SK-N-SH (cell line): ENCODE measurements around the gene TFAP2E. TPM values are rescaled to one million over a fixed set of nuclear protein-coding genes. Genes with fewer than 3 reads are reported as not detected.

Source experiments
- CTCF ChIA-PET: fragments of 300-600, 350-600 bp; formaldehyde crosslinking; extraction: SDS; loops from one replicate; lab custom pipeline; 2021; lab: Yijun Ruan, JAX
- POLR2A ChIA-PET: fragments of 350-600 bp; sonication (Branson Sonifier 250); formaldehyde crosslinking; extraction: SDS; loops from one replicate; lab custom pipeline; 2020; ENCODE audit warnings: antibody characterized with exemption, inconsistent platforms; lab: Yijun Ruan, JAX
- DNase-seq: peaks from one replicate; pipeline ENCODE4 v3.0.0; 2012
- H2AFZ ChIP-seq: fragments of 200-600 bp; sonication (generic); 2 replicates; pipeline ENCODE4 v1.8.1; 2016; ENCODE audit warnings: antibody characterized with exemption, mild to moderate bottlenecking, low read depth
- H3F3A ChIP-seq: fragments of 200-600 bp; sonication (generic); replicated peaks from 2 replicates; pipeline ENCODE3; 2016; ENCODE audit warnings: antibody characterized with exemption, mild to moderate bottlenecking; ENCODE audit not compliant: insufficient read depth
- H3K27ac ChIP-seq, 2 experiments: fragments of 200-500 bp in 1 of 2; fragments of 200-600 bp in 1 of 2; sonication (Bioruptor generic) in 1 of 2; sonication (generic), shearing (Covaris generic) in 1 of 2; 2 replicates each; pipeline versions ENCODE4 v1.5.1 to v1.6.1; 2014 to 2016; ENCODE audit warnings: low read depth in 2 of 2, inconsistent platforms in 1 of 2, low read length in 1 of 2, mild to moderate bottlenecking in 1 of 2, mixed read lengths in 1 of 2
- H3K27me3 ChIP-seq: fragments of 200-600 bp; sonication (generic), shearing (Covaris generic); 2 replicates; pipeline ENCODE4 v1.6.1; 2016; ENCODE audit warnings: mixed run types; ENCODE audit not compliant: insufficient read depth
- H3K36me3 ChIP-seq, 2 experiments: fragments of 200-500 bp in 1 of 2; fragments of 200-600 bp in 1 of 2; sonication (Bioruptor generic) in 1 of 2; sonication (generic) in 1 of 2; replicated peaks in 1 of 2; 2 replicates each; pipeline versions ENCODE3 to v1.5.1; 2014 to 2016; ENCODE audit warnings: low read length in 1 of 2, mild to moderate bottlenecking in 1 of 2; ENCODE audit not compliant: insufficient read depth in 2 of 2, control insufficient read depth in 1 of 2
- H3K4me1 ChIP-seq, 2 experiments: fragments of 200-500 bp in 1 of 2; fragments of 200-600 bp in 1 of 2; sonication (Bioruptor generic) in 1 of 2; sonication (generic), shearing (Covaris generic) in 1 of 2; 2 replicates each; pipeline versions ENCODE4 v1.5.1 to v1.6.1; 2014 to 2016; ENCODE audit warnings: low read depth in 1 of 2, low read length in 1 of 2, mixed run types in 1 of 2; ENCODE audit not compliant: insufficient read depth in 2 of 2, control insufficient read depth in 1 of 2
- H3K4me2 ChIP-seq: fragments of 200-600 bp; sonication (generic), shearing (Covaris generic); 2 replicates; pipeline ENCODE4 v1.6.1; 2017; ENCODE audit warnings: mixed run types
- H3K4me3 ChIP-seq, 2 experiments: fragments of 200-500 bp in 1 of 2; fragments of 200-600 bp in 1 of 2; sonication (Bioruptor generic) in 1 of 2; sonication (generic), shearing (Covaris generic) in 1 of 2; 2 replicates each; pipeline versions ENCODE4 v1.5.1 to v1.8.1; 2014 to 2016; ENCODE audit warnings: low read depth in 2 of 2, inconsistent platforms in 1 of 2, low read length in 1 of 2, mild to moderate bottlenecking in 1 of 2, mixed read lengths in 1 of 2, moderate library complexity in 1 of 2
- H3K79me2 ChIP-seq: fragments of 200-600 bp; sonication (generic); 2 replicates; pipeline ENCODE4 v1.8.1; 2017; ENCODE audit warnings: mild to moderate bottlenecking; ENCODE audit not compliant: insufficient read depth
- H3K9ac ChIP-seq: fragments of 200-600 bp; sonication (generic); 2 replicates; pipeline ENCODE4 v1.6.1; 2017; ENCODE audit warnings: mixed run types
- H3K9me2 ChIP-seq: fragments of 200-600 bp; sonication (generic); 2 replicates; pipeline ENCODE4 v1.6.1; 2017; ENCODE audit warnings: mixed run types
- H3K9me3 ChIP-seq: fragments of 200-600 bp; sonication (generic); 2 replicates; pipeline ENCODE4 v1.6.1; 2017; ENCODE audit warnings: mixed run types, mild to moderate bottlenecking, moderate library complexity
- H4K20me1 ChIP-seq: fragments of 200-600 bp; sonication (generic); 2 replicates; pipeline ENCODE4 v1.6.1; 2017; ENCODE audit warnings: mild to moderate bottlenecking, mixed run types; ENCODE audit not compliant: insufficient read depth
- ELF1 ChIP-seq: IDR thresholded peaks from 2 replicates; pipeline ENCODE4 v1.4.0; 2012
- FOSL2 ChIP-seq: IDR thresholded peaks from 2 replicates; pipeline ENCODE4 v1.4.0; 2012; ENCODE audit warnings: low read depth, mild to moderate bottlenecking, moderate library complexity, borderline replicate concordance
- GATA2 ChIP-seq: sonication (generic); formaldehyde crosslinking; IDR thresholded peaks from 2 replicates; pipeline ENCODE4 v1.5.0; 2020; ENCODE audit warnings: mild to moderate bottlenecking, missing genetic modification reagents
- JUND ChIP-seq: IDR thresholded peaks from 2 replicates; pipeline ENCODE4 v1.4.0; 2012
- MEF2A ChIP-seq: IDR thresholded peaks from 2 replicates; pipeline ENCODE4 v1.4.0; 2012; ENCODE audit warnings: low read depth, borderline replicate concordance
- NFIC ChIP-seq: IDR thresholded peaks from 2 replicates; pipeline ENCODE4 v1.4.0; 2012; ENCODE audit warnings: borderline replicate concordance
- NRF1 ChIP-seq: IDR thresholded peaks from 2 replicates; pipeline ENCODE4 v1.6.1; 2012; ENCODE audit warnings: low read depth, mild to moderate bottlenecking, low read length
- RAD21 ChIP-seq: IDR thresholded peaks from 2 replicates; pipeline ENCODE4 v1.6.1; 2012; ENCODE audit warnings: mild to moderate bottlenecking, low read length
- RCOR1 ChIP-seq: fragments of 150-350 bp; IDR thresholded peaks from 2 replicates; pipeline ENCODE4 v1.6.1; 2017; ENCODE audit warnings: antibody characterized with exemption, low read length
- RXRA ChIP-seq: IDR thresholded peaks from 2 replicates; pipeline ENCODE4 v1.4.0; 2012; ENCODE audit warnings: low read depth, mild to moderate bottlenecking, borderline replicate concordance
- TCF12 ChIP-seq: IDR thresholded peaks from 2 replicates; pipeline ENCODE4 v1.4.0; 2012
- TEAD4 ChIP-seq: IDR thresholded peaks from 2 replicates; pipeline ENCODE4 v1.4.0; 2012; ENCODE audit warnings: mild to moderate bottlenecking, borderline replicate concordance; ENCODE audit not compliant: insufficient read depth
- USF1 ChIP-seq: IDR thresholded peaks from 2 replicates; pipeline ENCODE4 v1.4.0; 2012; ENCODE audit warnings: low read depth, borderline replicate concordance
- USF2 ChIP-seq: fragments of 150-350 bp; IDR thresholded peaks from 2 replicates; pipeline ENCODE4 v1.6.1; 2017; ENCODE audit warnings: antibody characterized with exemption, low read length, low read depth, borderline replicate concordance
- WGBS: methylation state at CpG from one replicate; pipeline ENCODE4 v1.1.6; 2017; ENCODE audit warnings: low lambda C conversion rate; 5-methylcytosine and 5-hydroxymethylcytosine counted together
- polyA plus RNA-seq, 3 experiments: library from polyadenylated mRNA; depleted of rRNA; stranded (reverse); fragments of >200 nt; gene quantifications; 2 replicates each; pipeline ENCODE4 v1.2.3, GENCODE V29; 2012

Gene TFAP2E
- polyA plus RNA-seq, 1 of the 3 experiments (the other 2 are of a cell fraction), result 0.59 TPM

- POLR2A ChIA-PET, result no interaction called here
- CTCF ChIA-PET, result interaction anchor here (0.6 kb wide), 1 partner anchor 43 kb away, joined by 3 read pairs; no protein-coding TSS in a partner anchor
- H3K27me3 ChIP-seq, result no peaks in the 10 kb centered on the region
Measured at GRCh38 chr1:35633547-35633946, 60.4 kb downstream of the TFAP2E start.

GRCh38 chr1:35637401-35637809 is 64.3 kb downstream of the TFAP2E start:
- H3K27me3 ChIP-seq, result no peaks in the 10 kb centered on the region
- WGBS, result 6% methylated on average over 1 of the region's 1 CpG
- peak overlapping the region; percentile 73 for H3K4me2 ChIP-seq
- H3K9me3 ChIP-seq, result 0 out of 2 replicates have a peak, but pooled peaks cover 4% of the 10 kb centered on the region
- peaks cover 27 to 49% of the 10 kb centered on the region in 2 experiments for H3K36me3 ChIP-seq
- H3K9ac ChIP-seq, result peak overlapping the region; percentile 61
- H3K9me2 ChIP-seq, result no peaks in the 10 kb centered on the region
- ChIA-PET CTCF (interaction anchor here (0.9 to 2.1 kb wide), 5 partner anchors 9 to 90 kb away, joined by 3 to 9 read pairs (median 4); no protein-coding TSS in a partner anchor), POLR2A (no interaction called here)
- H3K27ac ChIP-seq, result peak overlapping the region; percentile 67 to 77
- H3K4me1 ChIP-seq, result peaks cover 6 to 12% of the 10 kb centered on the region in 2 experiments; a peak in 3 of 4 replicates
- no peaks in the 10 kb centered on the region for H4K20me1 ChIP-seq
- peak overlapping the region; percentile 38 to 61; a peak in 3 of 4 replicates for H3K4me3 ChIP-seq
- H3K79me2 ChIP-seq, result peaks cover 89% of the 10 kb centered on the region
- H3F3A ChIP-seq, result peaks cover 43% of the 10 kb centered on the region
- H2AFZ ChIP-seq, result peak overlapping the region; percentile 38; the same call in 1 of the 2 replicates
- TF ChIP-seq NFIC, result no peak
- no peak for TF ChIP-seq RCOR1
- no peak for TF ChIP-seq ELF1
- no peak for TF ChIP-seq TEAD4
- TF ChIP-seq RAD21, result no peak
- no peak for TF ChIP-seq USF1
- TF ChIP-seq GATA2, result no peak
- no peak for TF ChIP-seq TCF12
- no peak for TF ChIP-seq JUND
- no peak for TF ChIP-seq FOSL2
- no peak for TF ChIP-seq NRF1
- TF ChIP-seq RXRA, result no peak
- TF ChIP-seq MEF2A, result no peak
- DNase-seq, result no peak

More at GRCh38 chr1:35633547-35633946, 60.4 kb downstream of the TFAP2E start:
- Histone ChIP-seq H3K9ac (no peak overlapping the region), H3K4me1 (peaks cover 2 to 12% of the 10 kb centered on the region in 2 experiments; a peak in 3 of 4 replicates), H3K36me3 (peaks cover 56 to 77% of the 10 kb centered on the region in 2 experiments), H3F3A (peaks cover 18% of the 10 kb centered on the region), H3K9me3 (no peaks in the 10 kb centered on the region), H3K27ac (no peak overlapping the region), H3K4me2 (no peak overlapping the region), H4K20me1 (no peaks in the 10 kb centered on the region), H3K9me2 (no peaks in the 10 kb centered on the region), H3K4me3 (no peak overlapping the region), H2AFZ (no peak overlapping the region), H3K79me2 (peaks cover 99% of the 10 kb centered on the region)
- no peak for DNase-seq
- no peak for TF ChIP-seq RAD21
- no peak for TF ChIP-seq RCOR1
- no peak for TF ChIP-seq USF2
